GM18505 (cell line): ENCODE results near the gene PROM1.

Experiments
- ATAC-seq: cut with Tn5 transposase; IDR thresholded peaks from one replicate; pipeline ENCODE4 v1.9.1; 2021; ENCODE audit not compliant: unreplicated experiment
- POLR2A ChIP-seq: IDR thresholded peaks from 4 replicates; pipeline ENCODE4 v1.6.1; 2011; ENCODE audit warnings: borderline replicate concordance; ENCODE audit not compliant: insufficient read depth, insufficient read length; ENCODE audit errors: extremely low read depth

The PROM1 gene

DNA sequence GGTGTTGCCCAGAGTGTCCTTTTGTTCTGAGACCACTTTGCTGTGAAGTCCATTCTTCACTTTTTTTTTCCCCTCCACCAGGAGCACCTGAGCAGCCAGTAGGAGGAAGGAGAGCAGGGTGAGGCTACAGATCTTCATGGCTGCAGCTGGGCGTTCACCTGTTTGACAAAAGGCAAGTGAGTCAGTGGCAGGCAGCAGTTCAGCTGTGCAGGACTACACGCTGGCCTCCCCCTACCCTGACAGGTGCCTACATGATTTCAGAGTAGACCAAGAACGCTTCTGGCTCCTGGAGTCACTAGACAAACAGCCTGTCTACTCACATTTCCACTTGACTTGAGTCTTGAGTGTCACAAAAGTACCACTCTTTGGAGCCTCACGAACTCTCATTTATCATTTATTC is 147.3 kb downstream of the PROM1 start:
- no peak for ATAC-seq
- no peak for TF ChIP-seq POLR2A

DNA sequence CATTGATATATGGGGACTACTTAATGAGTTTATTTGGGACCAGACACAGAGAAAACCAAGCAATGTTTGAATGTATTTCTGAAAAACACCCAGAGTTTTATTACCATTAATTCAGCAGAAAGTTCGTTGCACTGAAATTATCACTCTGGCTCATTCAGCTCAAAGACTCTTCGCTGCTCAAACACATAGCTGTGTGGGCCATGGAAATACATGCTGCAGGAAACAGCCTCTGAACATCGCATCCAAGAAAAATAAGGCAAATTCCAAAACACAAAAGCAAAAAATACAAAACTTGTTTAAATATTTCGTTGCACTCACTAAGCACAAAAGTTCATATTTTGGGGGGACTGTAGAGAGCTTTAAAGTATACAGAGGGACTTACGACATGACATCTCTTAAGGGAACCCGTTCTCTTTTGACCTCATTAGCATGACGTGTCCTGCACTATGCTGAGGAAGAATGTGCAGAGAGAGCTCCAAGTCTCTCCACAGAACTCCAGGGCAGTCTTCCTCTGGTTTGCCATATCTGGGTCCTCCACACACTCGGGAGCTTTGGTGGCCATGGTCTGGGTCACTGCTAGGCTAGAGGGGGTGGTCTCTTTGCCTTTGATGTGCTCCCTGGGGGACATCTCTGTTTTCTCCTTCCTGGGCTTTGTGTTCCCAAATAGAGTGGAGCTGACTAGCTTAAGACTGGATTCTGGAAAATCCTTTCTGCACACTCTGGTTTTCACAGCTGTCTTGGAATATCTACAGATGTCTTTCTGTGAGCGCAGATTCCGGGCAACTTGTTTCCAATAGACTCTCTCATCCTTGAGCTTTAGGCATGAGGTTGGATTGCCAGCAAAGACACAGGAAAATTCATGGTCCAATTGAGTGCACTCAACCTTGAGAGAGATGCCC is 148.1 kb downstream of the PROM1 start:
- TF ChIP-seq POLR2A: no peak
- no peak for ATAC-seq

- ATAC-seq: no peak
- no peak for TF ChIP-seq POLR2A
Observed at GRCh38 chr4:15934259-15934658, 149.6 kb downstream of the PROM1 start.

DNA sequence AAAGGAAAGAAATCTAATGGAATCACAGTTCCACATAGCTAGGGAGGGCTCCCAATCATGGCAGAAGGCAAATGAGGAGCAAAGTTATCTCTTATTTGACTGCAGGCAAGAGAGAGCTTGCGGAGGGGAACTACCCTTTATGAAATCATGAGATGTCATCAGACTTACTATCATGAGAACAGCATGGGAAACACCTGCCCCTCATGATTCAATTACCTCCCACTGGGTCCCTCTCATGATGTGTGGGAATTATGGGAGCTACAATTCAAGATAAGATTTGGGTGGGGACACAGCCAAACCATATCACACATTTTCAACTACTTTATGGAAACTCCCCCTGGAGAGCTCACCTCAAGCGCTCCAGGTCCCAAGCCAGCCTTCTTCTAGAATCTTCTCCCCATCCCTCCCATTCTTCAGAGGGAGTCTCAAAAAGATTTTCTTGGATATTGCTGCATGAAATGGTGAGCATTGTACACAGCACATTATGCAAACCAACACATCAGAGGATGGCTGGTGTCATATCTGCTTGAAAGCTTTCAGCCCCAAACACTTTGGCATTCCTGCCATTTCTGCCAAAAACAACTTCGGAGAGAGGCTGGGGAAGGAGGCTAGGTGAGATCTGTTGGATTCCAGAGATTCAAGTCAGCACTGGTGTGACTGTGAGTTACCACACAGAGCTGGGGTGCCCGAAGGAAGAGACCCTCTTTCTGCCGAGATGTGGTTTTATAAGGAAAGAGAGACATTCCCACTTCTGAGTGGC is 152.2 kb downstream of the PROM1 start:
- ATAC-seq: no peak
- TF ChIP-seq POLR2A: no peak

DNA sequence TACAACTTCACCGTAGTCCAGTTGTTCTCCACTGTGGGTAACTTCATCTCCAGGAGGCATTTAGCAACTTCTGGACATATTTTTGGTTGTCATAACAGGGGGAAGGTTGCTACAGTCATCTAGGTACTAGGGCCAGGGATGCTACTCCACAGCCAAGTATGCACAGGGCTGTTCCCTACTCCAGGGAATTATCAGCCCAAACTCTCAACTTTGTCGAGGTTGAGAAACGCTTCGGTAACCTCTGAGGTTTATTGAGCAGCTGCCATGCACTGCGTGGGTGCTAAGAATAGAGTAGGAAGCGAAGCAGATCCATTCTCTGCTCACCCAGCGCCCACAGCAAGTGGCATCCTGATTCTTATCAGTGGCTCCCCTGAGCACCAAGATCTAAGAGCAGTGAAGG is 153.5 kb downstream of the PROM1 start:
- TF ChIP-seq POLR2A: no peak
- no peak for ATAC-seq

DNA sequence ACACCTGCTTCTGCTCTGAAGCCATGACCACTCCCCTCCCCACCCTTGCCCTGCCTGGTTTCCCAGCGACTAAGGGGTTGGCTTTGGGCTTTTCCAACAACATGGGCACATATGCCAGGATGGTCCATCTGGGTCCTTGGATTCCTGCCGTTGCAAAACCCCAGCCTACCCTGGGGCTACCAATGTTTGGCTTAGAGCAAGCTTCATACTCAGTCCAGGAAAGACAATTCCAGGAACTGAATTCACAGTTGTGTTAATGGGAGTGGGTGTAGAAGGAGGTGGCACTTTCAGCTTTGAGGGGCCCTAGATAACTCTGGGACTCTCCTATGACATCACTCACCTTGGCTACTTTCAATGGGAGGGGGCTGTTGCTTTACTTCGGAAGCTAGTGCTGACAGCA is 154.3 kb downstream of the PROM1 start:
- no peak for ATAC-seq
- TF ChIP-seq POLR2A: no peak

DNA sequence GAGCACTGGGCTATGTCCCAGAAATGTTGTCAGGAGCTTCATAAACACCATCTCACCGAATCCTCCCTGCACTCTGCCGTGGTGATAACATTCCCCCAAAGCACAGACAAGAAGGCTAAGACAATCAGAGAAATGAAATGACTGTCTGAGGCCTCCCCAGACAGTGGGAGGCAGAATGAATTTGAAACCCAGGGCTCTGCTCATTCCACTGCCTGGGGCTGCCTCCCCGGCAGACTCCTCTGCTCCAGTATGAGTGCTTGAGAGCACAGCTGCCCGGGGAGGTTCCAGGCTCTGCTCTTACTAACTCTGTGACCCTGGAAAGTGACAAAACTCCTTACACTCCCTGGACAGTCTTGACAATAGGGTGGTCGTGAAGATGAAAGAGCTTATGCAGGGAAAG is 154.9 kb downstream of the PROM1 start:
- TF ChIP-seq POLR2A: no peak
- no peak for ATAC-seq

- no peak for TF ChIP-seq POLR2A
- ATAC-seq: no peak
Observed at GRCh38 chr4:15926486-15926885, 157.3 kb downstream of the PROM1 start.

DNA sequence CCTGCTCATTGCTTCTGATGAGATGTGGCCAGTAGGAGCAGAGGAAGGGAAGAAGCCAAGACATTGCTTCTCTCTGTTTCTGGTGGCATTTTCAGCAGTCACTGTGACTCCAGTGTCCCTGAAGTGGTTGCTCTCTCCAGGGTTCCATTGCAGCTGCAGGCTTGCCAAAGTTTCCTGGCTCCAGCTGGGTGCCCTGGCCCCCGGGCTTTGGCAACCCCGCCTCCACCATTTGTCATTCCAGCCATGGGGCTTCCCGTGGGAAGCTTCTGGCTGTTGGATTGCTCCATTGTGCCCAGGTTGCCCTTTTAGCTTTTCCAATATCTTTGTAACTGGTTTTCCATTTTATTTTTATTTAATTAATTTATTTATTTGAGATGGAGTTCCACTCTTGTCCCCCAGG is 158.0 kb downstream of the PROM1 start:
- ATAC-seq: no peak
- no peak for TF ChIP-seq POLR2A

- no peak for ATAC-seq
- no peak for TF ChIP-seq POLR2A
Observed at GRCh38 chr4:15921592-15921932, 162.3 kb downstream of the PROM1 start.

DNA sequence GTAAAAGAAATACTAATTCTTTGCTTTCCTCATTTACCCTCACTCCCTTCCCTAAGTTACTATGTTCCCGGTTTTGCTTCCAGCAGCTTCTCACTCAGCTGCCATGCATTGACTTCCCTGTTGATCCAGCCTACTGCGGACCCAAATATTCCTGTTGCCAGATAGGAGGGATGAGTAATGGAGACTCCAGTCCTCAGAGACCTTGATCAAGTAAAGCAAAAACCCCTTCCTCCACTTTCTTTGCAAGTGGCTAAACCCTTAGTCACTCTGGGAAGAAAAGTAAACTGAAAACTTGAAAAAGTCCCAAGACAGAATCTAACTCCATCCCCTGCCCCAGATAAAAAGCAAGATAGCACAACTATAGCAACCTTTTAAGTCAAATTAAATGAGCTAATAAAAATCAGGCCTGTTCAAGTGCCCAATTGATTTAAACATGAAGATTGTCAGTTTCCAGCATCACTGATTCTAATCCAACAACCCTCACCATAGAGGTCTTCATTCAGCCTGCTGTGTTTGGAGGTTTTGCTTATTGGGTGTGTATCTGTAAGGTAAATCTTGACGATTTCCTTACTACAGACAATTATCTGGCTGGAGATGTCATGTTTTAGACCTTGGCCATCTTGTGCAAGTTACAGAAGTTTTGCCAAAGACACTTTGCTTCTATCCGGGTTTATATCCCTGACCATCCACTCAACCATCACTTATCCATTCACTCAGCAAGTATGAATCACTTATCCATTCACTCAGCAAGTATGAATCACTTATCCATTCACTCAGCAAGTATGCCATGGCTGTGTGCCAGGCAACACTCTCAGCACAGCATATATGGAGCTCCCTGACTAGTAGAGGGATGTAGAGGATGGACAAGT is 162.9 kb downstream of the PROM1 start:
- no peak for ATAC-seq
- no peak for TF ChIP-seq POLR2A

GRCh38 chr4:15918484-15919129 is 165.2 kb downstream of the PROM1 start:
- ATAC-seq: no peak
- no peak for TF ChIP-seq POLR2A
